Fibroblast of the aortic adventitia (primary cell): Measurements from ENCODE around the gene XYLT1. TPM values are rescaled to one million over a fixed set of nuclear protein-coding genes. Genes with fewer than 3 reads are reported as not detected.

ENCODE experiments used
- DNase-seq: peaks from one replicate; pipeline ENCODE4 v3.0.0-alpha.2; 2010; ENCODE audit warnings: low read depth
- H3K4me3 ChIP-seq: 2 replicates; pipeline ENCODE4 v1.5.1; 2011; ENCODE audit warnings: low read depth, mild to moderate bottlenecking, control low read depth, low read length, moderate library complexity
- CTCF ChIP-seq: IDR thresholded peaks from 2 replicates; pipeline ENCODE4 v1.5.1; 2011; ENCODE audit warnings: mild to moderate bottlenecking, low read length, control low read depth, inconsistent platforms; ENCODE audit not compliant: insufficient read depth
- total RNA-seq: library from RNA; depleted of rRNA; stranded (reverse); fragments of >200 nt; gene quantifications from 2 replicates; pipeline ENCODE4 v1.2.3, GENCODE V29; 2012; ENCODE audit warnings: low replicate concordance

Gene XYLT1
- total RNA-seq, 1 donor: 32.7 TPM

DNA sequence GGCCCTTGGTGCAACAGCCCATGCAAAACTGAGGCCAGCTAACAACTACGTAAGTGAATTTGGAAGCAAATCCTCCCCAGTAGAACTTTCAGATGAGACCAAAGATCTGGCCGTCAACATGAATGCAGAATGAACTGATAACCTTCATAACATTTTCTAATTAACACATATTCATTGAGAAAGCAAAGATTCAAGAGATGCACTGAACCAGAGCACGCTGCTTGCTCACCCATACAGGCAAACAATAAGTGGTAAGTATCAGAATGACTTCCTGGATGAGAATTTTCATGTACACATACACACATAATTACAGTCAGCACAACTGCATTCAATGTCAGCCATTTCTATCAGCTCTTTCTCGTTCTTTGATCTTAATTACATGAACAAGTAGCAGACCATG, 30.6 kb downstream of the XYLT1 start:
- no peak overlapping the region for H3K4me3 ChIP-seq
- no peak for TF ChIP-seq CTCF
- DNase-seq: no peak

GRCh38 chr16:17439580-17439979, 31.2 kb downstream of the XYLT1 start:
- no peak overlapping the region for H3K4me3 ChIP-seq
- DNase-seq: no peak
- TF ChIP-seq CTCF: no peak

DNA sequence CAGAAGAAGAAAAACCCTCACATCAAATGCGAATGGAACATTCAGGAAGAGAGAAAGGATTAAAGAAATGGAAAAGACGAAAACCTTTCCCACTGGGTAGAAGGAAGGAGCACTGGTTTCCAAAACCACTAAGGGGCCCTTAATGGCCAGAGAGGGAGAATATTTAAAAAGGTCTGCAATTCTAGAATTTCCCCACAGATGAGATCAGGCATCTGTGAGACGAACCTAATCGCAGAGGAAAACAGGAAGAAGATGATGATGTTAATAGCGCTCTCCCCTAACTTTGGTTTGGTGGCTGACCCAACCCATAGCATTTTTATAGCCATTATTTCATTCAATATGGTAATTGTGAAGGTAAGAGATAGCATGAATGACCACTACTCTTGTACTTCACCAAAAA, 32.8 kb downstream of the XYLT1 start:
- no peak overlapping the region for H3K4me3 ChIP-seq
- TF ChIP-seq CTCF: no peak
- no peak for DNase-seq

DNA sequence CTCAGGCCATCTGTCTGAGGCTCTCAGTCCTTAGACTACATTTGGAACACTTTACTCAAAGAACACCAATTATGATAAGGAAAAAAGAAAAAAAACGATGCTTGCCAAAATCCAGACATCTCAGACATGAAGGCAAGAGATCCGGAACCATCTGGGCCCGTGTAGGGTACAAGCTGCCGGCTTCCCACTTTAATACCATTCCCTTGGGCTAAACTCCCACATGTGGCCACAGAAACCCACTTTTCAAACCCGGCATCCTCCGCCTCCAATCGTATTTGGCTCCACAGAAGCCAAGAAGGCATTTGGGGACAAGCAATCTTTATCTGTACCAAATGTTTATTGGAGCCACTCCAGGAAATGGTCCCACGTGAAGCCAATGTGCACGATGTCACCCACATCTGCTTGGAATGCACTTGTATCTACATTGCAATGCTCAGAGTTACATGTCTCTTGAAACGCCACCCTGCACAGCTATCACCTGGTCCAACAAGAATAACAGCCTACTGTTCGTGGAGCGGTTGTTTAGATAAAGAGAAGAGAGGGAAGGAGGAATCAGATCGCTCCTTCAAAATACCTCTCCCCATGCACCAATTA, 33.5 kb downstream of the XYLT1 start:
- no peak overlapping the region for H3K4me3 ChIP-seq

DNA sequence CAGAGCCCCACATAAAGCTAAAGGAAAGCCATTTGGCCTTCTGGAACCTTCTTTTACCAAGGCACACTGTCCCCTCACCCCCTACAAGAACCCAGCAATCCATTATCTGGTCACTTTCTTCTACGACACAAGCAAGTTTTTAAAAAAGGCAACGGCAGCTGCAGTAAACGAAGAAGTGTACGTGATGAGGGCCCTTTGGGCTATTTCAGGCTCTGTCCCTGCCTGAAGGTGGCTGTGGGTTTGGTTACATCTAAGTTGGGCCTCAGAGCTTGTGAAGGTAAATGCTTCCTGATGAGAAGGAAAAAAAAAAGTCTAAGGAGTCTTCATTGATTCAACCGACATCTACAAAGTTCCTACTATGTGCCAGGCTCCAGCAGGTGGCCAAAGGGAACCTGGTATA, 35.4 kb downstream of the XYLT1 start:
- DNase-seq: no peak
- H3K4me3 ChIP-seq: no peak overlapping the region
- no peak for TF ChIP-seq CTCF

More for the DNA sequence above, 33.5 kb downstream of the XYLT1 start:
- TF ChIP-seq CTCF: no peak
- DNase-seq: no peak

DNA sequence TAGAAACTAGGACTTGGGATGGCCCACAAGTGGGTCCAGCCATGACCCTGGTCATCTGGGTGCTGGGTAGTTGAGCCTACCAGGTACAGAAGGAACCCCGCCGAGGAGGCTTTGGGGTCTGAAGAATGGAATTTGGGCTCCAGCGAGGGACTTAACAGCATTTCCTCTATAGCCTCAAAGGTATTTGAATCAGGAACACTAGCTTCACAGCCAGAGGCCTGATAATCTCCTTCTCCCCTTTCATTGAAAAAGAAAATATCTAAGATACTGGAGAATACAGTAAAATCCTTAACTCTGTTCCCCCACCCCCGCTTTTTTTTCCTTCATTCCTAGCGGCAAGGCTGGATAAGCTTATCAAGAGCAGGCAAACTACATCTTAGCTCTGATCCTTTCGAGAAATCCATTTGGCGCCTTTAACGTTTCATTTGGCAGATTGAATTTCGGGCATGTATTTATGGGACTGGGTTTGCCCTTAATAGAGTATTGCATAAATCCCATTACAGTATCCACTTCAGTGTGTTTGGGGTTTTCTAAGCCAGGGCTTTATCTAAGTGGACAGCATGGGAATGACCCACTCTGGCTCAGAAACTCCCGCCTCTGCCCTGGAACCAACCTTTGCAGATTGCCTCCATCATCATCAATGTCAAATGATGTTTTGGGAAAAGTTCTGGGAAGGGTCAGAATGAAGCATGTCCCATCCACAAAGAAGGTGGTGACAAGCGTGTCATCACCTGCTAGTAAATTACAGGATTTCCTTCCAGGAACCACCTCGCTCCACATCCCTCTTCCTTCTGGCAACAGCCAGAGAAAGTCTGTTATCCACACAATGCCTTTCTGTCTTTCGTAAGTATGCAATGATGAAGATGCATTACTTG, 36.9 kb downstream of the XYLT1 start:
- H3K4me3 ChIP-seq: no peak overlapping the region
- no peak for TF ChIP-seq CTCF
- peak; percentile 88 for DNase-seq
